ENCODE results near the gene GADL1.

DNA sequence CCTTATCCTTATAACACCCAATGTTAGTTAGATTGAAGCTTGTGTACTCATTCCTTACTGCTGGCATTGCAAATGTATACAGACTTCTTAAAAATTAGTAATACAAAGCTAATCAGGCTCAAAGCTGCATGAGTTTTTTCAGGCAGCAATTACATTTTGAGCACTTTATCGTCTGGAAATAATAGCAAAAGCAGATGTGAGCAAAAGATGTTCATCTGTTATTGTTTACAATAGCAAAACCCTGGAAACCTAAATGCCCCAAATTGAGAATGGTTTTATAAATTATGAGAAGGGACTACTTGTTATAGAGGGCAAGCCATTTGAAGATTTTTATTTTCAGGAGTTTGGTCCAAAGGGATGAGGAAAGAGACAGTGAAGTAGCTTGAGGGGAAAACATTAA, 126.4 kb downstream of the GADL1 start:
- TF ChIP-seq, protein P1, sequence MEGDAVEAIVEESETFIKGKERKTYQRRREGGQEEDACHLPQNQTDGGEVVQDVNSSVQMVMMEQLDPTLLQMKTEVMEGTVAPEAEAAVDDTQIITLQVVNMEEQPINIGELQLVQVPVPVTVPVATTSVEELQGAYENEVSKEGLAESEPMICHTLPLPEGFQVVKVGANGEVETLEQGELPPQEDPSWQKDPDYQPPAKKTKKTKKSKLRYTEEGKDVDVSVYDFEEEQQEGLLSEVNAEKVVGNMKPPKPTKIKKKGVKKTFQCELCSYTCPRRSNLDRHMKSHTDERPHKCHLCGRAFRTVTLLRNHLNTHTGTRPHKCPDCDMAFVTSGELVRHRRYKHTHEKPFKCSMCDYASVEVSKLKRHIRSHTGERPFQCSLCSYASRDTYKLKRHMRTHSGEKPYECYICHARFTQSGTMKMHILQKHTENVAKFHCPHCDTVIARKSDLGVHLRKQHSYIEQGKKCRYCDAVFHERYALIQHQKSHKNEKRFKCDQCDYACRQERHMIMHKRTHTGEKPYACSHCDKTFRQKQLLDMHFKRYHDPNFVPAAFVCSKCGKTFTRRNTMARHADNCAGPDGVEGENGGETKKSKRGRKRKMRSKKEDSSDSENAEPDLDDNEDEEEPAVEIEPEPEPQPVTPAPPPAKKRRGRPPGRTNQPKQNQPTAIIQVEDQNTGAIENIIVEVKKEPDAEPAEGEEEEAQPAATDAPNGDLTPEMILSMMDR (IDR thresholded peaks at IDR 0.05; ENCODE audit: insufficient read depth, low read length, poor library complexity, severe bottlenecking) = no peak
- no peak for TF ChIP-seq EZH2phosphoT487 (conservative IDR thresholded peaks at IDR 0.05; ENCODE audit: low read length)
